Measurements from ENCODE around the gene PEX16. TPM values are rescaled to one million over a fixed set of nuclear protein-coding genes. Genes with fewer than 3 reads are reported as not detected.

Gene PEX16
- total RNA-seq, 2 experiments from 2014 or later: 56.3 to 62.0 TPM

DNA sequence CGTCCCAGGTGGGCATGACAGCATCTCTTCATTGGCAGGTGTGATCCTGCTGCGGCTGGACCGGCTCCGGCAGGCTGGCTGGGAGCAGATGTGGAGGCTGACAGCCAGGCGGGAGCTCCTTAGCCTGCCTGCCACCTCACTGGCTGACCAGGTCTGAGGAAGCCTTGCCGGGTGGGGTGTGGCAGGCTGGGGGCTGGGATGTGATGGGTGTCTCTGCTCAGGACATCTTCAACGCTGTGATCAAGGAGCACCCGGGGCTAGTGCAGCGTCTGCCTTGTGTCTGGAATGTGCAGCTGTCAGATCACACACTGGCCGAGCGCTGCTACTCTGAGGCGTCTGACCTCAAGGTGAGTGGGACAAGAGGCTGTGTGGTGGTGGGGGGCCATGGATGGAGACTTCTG lies 8.3 kb upstream of the PEX16 start:
- no peak overlapping the region for H3K4me3 ChIP-seq (ENCODE audit: low read length)
- H3K36me3 ChIP-seq (ENCODE audit: insufficient read depth, low read length): no peaks in the 10 kb centered on the region
- H3K4me3 Mint-ChIP-seq: no peak overlapping the region
- H3K27ac ChIP-seq (ENCODE audit: low read depth in 1 of 2, low read length in 2 of 2): no peak overlapping the region
- peaks cover 0 to 3% of the 10 kb centered on the region in 2 experiments for H3K9me3 ChIP-seq (ENCODE audit: control insufficient read depth in 1 of 2, insufficient read depth in 1 of 2, low read length in 2 of 2)
- peaks cover 26% of the 10 kb centered on the region for H3K4me1 Mint-ChIP-seq (ENCODE audit: low read depth)
- peaks cover 9% of the 10 kb centered on the region for H3K36me3 Mint-ChIP-seq (ENCODE audit: low read depth)
- ATAC-seq (ENCODE audit: poor library complexity) (no peak), DNase-seq (peak in 1 of 14 experiments; percentile 14)
- peaks cover 4 to 6% of the 10 kb centered on the region in 2 experiments for H3K27me3 ChIP-seq (ENCODE audit: control insufficient read depth in 1 of 2, insufficient read depth in 2 of 2, low read length in 2 of 2)
- ChIA-PET POLR2A (interaction anchor here (2.0 kb wide), 1 partner anchor 8 kb away, joined by 11 read pairs; the partner anchor contains the start of gene PEX16), CTCF (interaction anchor here (1.5 kb wide), 1 partner anchor 8 kb away, joined by 3 read pairs; the partner anchor contains the start of gene PEX16)
- peaks cover 56% of the 10 kb centered on the region for H3K4me1 ChIP-seq (ENCODE audit: insufficient read depth, low read length)
- H3K27ac Mint-ChIP-seq: no peak overlapping the region
- no peaks in the 10 kb centered on the region for H3K9me3 Mint-ChIP-seq
- intact Hi-C loops (cut with DNase I, micrococcal nuclease): no loop called here
- TF ChIP-seq, protein P1, sequence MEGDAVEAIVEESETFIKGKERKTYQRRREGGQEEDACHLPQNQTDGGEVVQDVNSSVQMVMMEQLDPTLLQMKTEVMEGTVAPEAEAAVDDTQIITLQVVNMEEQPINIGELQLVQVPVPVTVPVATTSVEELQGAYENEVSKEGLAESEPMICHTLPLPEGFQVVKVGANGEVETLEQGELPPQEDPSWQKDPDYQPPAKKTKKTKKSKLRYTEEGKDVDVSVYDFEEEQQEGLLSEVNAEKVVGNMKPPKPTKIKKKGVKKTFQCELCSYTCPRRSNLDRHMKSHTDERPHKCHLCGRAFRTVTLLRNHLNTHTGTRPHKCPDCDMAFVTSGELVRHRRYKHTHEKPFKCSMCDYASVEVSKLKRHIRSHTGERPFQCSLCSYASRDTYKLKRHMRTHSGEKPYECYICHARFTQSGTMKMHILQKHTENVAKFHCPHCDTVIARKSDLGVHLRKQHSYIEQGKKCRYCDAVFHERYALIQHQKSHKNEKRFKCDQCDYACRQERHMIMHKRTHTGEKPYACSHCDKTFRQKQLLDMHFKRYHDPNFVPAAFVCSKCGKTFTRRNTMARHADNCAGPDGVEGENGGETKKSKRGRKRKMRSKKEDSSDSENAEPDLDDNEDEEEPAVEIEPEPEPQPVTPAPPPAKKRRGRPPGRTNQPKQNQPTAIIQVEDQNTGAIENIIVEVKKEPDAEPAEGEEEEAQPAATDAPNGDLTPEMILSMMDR (IDR thresholded peaks at IDR 0.05): no peak
- H3K27me3 Mint-ChIP-seq: peaks cover 14% of the 10 kb centered on the region

DNA sequence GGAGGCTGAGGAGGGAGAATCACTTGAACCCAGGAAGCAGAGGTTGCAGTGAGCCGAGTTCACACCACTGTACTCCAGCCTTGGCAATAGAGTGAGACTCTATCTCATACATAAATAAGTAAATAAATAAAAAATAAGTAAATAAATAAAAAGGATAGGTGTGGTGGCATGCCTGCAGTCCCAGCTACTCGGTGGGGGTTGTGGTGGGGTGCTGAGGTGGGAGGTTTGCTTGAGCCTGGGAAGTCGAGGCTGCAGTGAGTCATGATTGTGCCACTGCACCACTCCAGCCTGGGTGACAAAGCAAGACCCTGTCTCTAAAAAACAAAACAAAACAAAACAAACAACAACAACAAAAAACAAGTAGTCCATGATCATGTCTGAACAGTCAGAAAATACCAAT lies 7.9 kb upstream of the PEX16 start:
- POLR2A ChIA-PET: interaction anchor here (2.0 kb wide), 1 partner anchor 8 kb away, joined by 11 read pairs; the partner anchor contains the start of gene PEX16
- peaks cover 4 to 6% of the 10 kb centered on the region in 2 experiments for H3K27me3 ChIP-seq (ENCODE audit: control insufficient read depth in 1 of 2, insufficient read depth in 2 of 2, low read length in 2 of 2)
- H3K9me3 ChIP-seq (ENCODE audit: control insufficient read depth in 1 of 2, insufficient read depth in 1 of 2, low read length in 2 of 2): peaks cover 0 to 3% of the 10 kb centered on the region in 2 experiments
- CTCF ChIA-PET: no interaction called here
- ATAC-seq (ENCODE audit: poor library complexity): no peak
- intact Hi-C loops (cut with DNase I, micrococcal nuclease): no loop called here
- TF ChIP-seq, protein P1 (IDR thresholded peaks at IDR 0.05): no peak
- peaks cover 26% of the 10 kb centered on the region for H3K4me1 Mint-ChIP-seq (ENCODE audit: low read depth)
- peaks cover 54% of the 10 kb centered on the region for H3K4me1 ChIP-seq (ENCODE audit: insufficient read depth, low read length)
- H3K27ac Mint-ChIP-seq: no peak overlapping the region
- peaks cover 8% of the 10 kb centered on the region for H3K36me3 Mint-ChIP-seq (ENCODE audit: low read depth)
- H3K27ac ChIP-seq (ENCODE audit: low read depth in 1 of 2, low read length in 2 of 2): no peak overlapping the region
- no peaks in the 10 kb centered on the region for H3K36me3 ChIP-seq (ENCODE audit: insufficient read depth, low read length)
- no peaks in the 10 kb centered on the region for H3K9me3 Mint-ChIP-seq
- H3K4me3 ChIP-seq (ENCODE audit: low read length): no peak overlapping the region
- peaks cover 14% of the 10 kb centered on the region for H3K27me3 Mint-ChIP-seq
- H3K4me3 Mint-ChIP-seq: no peak overlapping the region
- DNase-seq: no peak

DNA sequence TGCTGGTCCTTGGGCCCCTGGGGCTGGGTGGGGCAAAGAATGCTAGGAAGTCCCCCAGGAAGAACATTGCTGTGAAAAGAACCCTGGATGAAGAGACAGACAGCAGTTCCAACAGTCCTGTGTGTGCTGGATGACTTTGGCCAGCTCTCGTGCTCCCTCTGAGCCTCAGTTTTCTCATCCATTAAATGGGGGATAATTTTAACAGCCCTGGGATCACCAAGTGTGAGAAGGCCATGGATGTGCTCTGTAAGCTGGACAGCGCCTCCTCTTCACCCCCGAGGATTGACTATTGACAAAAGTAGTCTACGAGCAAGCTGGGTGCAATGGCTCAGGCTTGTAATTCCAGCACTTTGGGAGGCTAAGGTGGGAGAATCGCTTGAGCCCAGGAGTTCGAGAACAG lies 7.2 kb upstream of the PEX16 start:
- Mint-ChIP-seq H3K9me3 (no peaks in the 10 kb centered on the region), H3K4me3 (peak overlapping the region; percentile 79), H3K4me1 (ENCODE audit: low read depth) (peaks cover 26% of the 10 kb centered on the region), H3K36me3 (ENCODE audit: low read depth) (peaks cover 2% of the 10 kb centered on the region), H3K27ac (peak overlapping the region; percentile 10), H3K27me3 (peaks cover 14% of the 10 kb centered on the region)
- TF ChIP-seq, protein P1 (IDR thresholded peaks at IDR 0.05): no peak
- Histone ChIP-seq H3K4me3 (ENCODE audit: low read length) (no peak overlapping the region), H3K27me3 (ENCODE audit: control insufficient read depth in 1 of 2, insufficient read depth in 2 of 2, low read length in 2 of 2) (peaks cover 4 to 6% of the 10 kb centered on the region in 2 experiments), H3K4me1 (ENCODE audit: insufficient read depth, low read length) (peaks cover 54% of the 10 kb centered on the region), H3K9me3 (ENCODE audit: control insufficient read depth in 1 of 2, insufficient read depth in 1 of 2, low read length in 2 of 2) (peaks cover 0 to 3% of the 10 kb centered on the region in 2 experiments), H3K27ac (ENCODE audit: low read depth in 1 of 2, low read length in 2 of 2) (no peak overlapping the region), H3K36me3 (ENCODE audit: insufficient read depth, low read length) (no peaks in the 10 kb centered on the region)
- intact Hi-C loops (cut with DNase I, micrococcal nuclease): no loop called here
- POLR2A ChIA-PET: interaction anchor here (1.0 kb wide), 1 partner anchor 27 kb away, joined by 5 read pairs; no protein-coding TSS in a partner anchor
- no peak for DNase-seq
- CTCF ChIA-PET: no interaction called here
- no peak for ATAC-seq (ENCODE audit: poor library complexity)
